Activated T-cell treated with anti-CD3 and anti-CD28 coated beads, Interleukin-2, amount 50 U/mL, for 4 hours (primary cell): ENCODE results near the gene HERC3. TPM values are rescaled to one million over a fixed set of nuclear protein-coding genes. Genes with fewer than 3 reads are reported as not detected.

ENCODE experiments used
- ATAC-seq, 2 donors: fragments of 200-7000 bp; cut with Tn5 transposase; one replicate each; pipeline ENCODE4 v1.10.0; 2021
- DNase-seq: peaks from one replicate; pipeline ENCODE4 v3.0.0-alpha.2; 2020
- H3K27me3 Mint-ChIP-seq: one replicate; pipeline ENCODE4 v1.8.0; 2021; ENCODE audit warnings: low read depth, mixed read lengths
- H3K36me3 Mint-ChIP-seq: one replicate; pipeline ENCODE4 v1.8.0; 2022; ENCODE audit warnings: mixed read lengths; ENCODE audit not compliant: insufficient read depth
- H3K4me1 Mint-ChIP-seq: one replicate; pipeline ENCODE4 v1.8.0; 2021; ENCODE audit warnings: low read depth, mixed read lengths
- H3K4me3 Mint-ChIP-seq: one replicate; pipeline ENCODE4 v1.8.0; 2021; ENCODE audit warnings: mild to moderate bottlenecking, moderate library complexity, mixed read lengths
- H3K9me3 Mint-ChIP-seq: one replicate; pipeline ENCODE4 v1.8.0; 2021; ENCODE audit warnings: mixed read lengths
- total RNA-seq, 3 donors: library from RNA; stranded (reverse); gene quantifications; one replicate each; pipeline ENCODE4 v1.2.1, GENCODE V29; 2021

Gene HERC3
- total RNA-seq, 3 donors from 2014 or later = 11.4 to 13.6 (median 13.3) TPM

DNA sequence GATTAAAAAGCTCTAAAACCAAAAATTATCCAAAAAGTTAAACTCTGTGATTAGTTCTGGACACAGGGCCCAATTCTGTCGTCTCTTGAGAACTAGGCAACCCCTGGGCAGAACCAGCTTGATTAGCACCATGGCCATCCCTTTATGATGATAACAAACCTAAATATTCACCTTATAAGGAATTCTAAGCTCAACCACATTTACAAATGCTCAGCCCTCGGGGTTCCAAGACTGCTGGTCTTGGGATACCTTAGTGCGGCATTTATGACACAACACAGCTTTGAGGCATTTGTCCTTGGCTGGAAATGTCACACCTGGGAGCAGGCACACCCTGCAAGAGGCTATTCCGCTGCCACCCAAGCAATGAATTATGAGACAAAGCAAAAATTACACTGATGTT lies 132.9 kb downstream of the HERC3 start:
- DNase-seq = no peak

GRCh38 chr4:88725986-88726385 lies 133.7 kb downstream of the HERC3 start:
- Mint-ChIP-seq H3K4me3 (no peak overlapping the region), H3K9me3 (no peaks in the 10 kb centered on the region), H3K27me3 (no peaks in the 10 kb centered on the region), H3K4me1 (no peaks in the 10 kb centered on the region), H3K36me3 (peaks cover 18% of the 10 kb centered on the region)
- no peak for ATAC-seq
- no peak for DNase-seq

More for the DNA sequence above, 132.9 kb downstream of the HERC3 start:
- Mint-ChIP-seq H3K4me1 (no peaks in the 10 kb centered on the region), H3K27me3 (no peaks in the 10 kb centered on the region), H3K36me3 (peaks cover 25% of the 10 kb centered on the region), H3K9me3 (no peaks in the 10 kb centered on the region), H3K4me3 (no peak overlapping the region)
- ATAC-seq = no peak

- no peak overlapping the region for H3K4me3 Mint-ChIP-seq
- no peak for ATAC-seq
These were observed 135.9 kb downstream of the HERC3 start for GRCh38 chr4:88728146-88728545.

DNA sequence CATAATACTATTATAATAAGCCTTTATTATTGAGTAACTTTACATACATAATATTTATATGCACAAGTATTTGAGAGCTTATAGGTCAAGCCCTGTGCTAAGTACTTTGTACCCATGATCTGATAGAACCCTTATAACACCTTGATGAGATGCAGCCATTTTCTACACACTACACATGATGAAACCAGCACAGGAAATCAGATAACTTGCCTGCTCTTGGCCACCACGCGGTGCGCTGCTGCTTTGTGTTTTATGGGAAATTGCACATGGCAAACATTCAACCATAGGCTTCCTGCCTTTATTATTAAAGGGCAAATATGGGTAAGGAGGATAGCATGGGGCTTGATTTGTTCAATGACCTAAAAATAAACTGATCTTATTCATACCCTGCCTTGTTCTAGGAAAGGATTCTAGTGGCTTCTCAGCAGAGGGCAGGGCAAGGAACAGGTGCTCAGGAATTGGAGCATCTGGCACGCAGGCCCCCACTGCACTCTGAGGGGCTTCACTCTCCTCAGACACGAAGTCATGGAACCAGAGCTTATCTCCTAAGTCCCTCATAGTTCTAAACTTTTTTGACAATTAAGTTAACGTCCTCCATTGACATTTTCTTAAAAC lies 137.0 kb downstream of the HERC3 start:
- peaks cover 15% of the 10 kb centered on the region for H3K36me3 Mint-ChIP-seq
- H3K4me3 Mint-ChIP-seq = no peak overlapping the region
- H3K9me3 Mint-ChIP-seq = no peaks in the 10 kb centered on the region
- H3K4me1 Mint-ChIP-seq = no peaks in the 10 kb centered on the region
- ATAC-seq (no peak), DNase-seq (no peak)
- no peaks in the 10 kb centered on the region for H3K27me3 Mint-ChIP-seq

More at GRCh38 chr4:88728146-88728545, 135.9 kb downstream of the HERC3 start:
- Mint-ChIP-seq H3K36me3 (peaks cover 17% of the 10 kb centered on the region), H3K27me3 (no peaks in the 10 kb centered on the region), H3K4me1 (no peaks in the 10 kb centered on the region), H3K9me3 (no peaks in the 10 kb centered on the region)
- DNase-seq = no peak

GRCh38 chr4:88730811-88731210 lies 138.5 kb downstream of the HERC3 start:
- Mint-ChIP-seq H3K36me3 (peaks cover 13% of the 10 kb centered on the region), H3K9me3 (no peaks in the 10 kb centered on the region), H3K4me3 (no peak overlapping the region), H3K27me3 (no peaks in the 10 kb centered on the region), H3K4me1 (no peaks in the 10 kb centered on the region)
- no peak for DNase-seq
- ATAC-seq = no peak

GRCh38 chr4:88731381-88731780 lies 139.1 kb downstream of the HERC3 start:
- Mint-ChIP-seq H3K4me1 (no peaks in the 10 kb centered on the region), H3K27me3 (no peaks in the 10 kb centered on the region), H3K4me3 (no peak overlapping the region), H3K36me3 (peaks cover 13% of the 10 kb centered on the region), H3K9me3 (no peaks in the 10 kb centered on the region)
- DNase-seq = no peak
- ATAC-seq = no peak

DNA sequence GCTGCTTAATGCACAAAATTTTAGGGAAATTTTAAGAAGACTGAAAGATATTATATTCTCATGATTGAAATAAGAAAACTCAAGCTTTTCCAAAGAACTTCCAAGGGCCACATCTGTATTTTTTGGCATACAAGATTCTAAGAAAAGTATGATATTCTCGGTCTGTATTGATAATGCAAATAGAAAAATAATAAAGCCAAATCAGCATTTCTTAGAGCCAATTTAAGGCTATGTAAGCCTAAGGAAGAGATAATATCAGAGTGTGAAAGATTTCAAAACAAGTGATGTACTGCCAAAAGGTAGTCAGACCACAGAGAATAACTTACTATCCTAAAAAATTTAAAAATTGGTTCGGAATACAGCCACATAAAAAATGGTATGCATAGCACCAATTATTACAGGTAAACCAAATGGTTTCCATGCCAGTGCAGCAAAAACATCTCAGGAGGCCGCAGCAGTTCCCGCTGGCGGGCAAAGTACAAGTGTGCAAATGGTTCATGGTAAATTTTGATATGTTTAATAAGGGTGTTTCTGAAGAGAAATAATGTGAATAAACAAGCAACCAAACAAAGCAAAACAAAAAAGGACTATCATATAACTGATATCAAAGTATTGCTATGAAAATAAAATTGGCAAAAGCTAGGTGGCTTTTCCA lies 140.6 kb downstream of the HERC3 start:
- DNase-seq = no peak
- Mint-ChIP-seq H3K4me3 (no peak overlapping the region), H3K9me3 (no peaks in the 10 kb centered on the region), H3K27me3 (no peaks in the 10 kb centered on the region), H3K36me3 (peaks cover 2% of the 10 kb centered on the region), H3K4me1 (peaks cover 9% of the 10 kb centered on the region)
- ATAC-seq = no peak

DNA sequence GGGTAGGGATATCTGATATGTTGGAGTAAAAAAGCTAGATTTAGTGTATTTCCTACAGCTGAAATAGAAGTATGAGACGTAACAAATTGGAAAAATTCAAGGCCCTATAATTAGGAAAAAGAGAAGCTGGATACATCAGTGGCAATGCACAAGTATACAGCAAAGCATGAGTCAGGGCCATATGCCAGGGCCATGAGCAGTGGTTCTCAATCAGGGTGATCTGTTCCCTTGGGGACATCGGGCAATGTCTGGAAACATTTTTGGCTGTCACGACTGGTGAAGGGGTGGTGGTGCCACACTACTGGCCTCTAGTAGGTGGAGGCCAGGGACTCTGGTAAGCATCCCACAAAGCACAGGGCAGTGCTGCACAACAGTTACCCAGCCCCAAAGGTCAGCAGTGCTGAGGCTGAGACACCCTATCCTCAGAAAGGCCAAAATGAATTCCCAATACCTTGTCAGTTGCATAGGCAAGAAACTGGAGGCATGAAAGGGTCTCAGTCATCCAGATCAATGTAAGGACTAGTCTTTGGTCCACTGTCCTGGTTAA lies 142.2 kb downstream of the HERC3 start:
- no peaks in the 10 kb centered on the region for H3K27me3 Mint-ChIP-seq
- H3K9me3 Mint-ChIP-seq = no peaks in the 10 kb centered on the region
- H3K4me1 Mint-ChIP-seq = peaks cover 16% of the 10 kb centered on the region
- no peak overlapping the region for H3K4me3 Mint-ChIP-seq
- no peak for ATAC-seq
- no peak for DNase-seq
- peaks cover 1% of the 10 kb centered on the region for H3K36me3 Mint-ChIP-seq

DNA sequence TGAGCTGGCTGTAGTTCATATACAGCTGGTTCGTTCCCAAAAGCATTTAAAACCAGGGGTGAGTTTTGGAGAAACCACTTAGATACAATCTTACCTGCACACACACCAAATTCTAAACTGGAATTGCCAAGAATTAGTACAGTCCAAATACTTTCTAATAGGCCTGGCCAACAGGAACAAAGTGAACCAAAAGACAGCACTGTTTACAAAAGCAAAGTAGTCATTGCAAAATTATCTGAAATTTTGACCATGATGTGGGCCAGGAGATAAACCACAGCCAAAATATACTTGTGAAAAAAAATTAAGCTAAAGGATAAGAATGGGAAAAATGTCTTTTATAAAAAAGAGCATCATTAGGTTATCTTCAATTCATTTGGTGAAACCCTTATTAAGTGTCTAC lies 143.3 kb downstream of the HERC3 start:
- no peaks in the 10 kb centered on the region for H3K27me3 Mint-ChIP-seq
- peaks cover 1% of the 10 kb centered on the region for H3K36me3 Mint-ChIP-seq
- ATAC-seq = no peak

DNA sequence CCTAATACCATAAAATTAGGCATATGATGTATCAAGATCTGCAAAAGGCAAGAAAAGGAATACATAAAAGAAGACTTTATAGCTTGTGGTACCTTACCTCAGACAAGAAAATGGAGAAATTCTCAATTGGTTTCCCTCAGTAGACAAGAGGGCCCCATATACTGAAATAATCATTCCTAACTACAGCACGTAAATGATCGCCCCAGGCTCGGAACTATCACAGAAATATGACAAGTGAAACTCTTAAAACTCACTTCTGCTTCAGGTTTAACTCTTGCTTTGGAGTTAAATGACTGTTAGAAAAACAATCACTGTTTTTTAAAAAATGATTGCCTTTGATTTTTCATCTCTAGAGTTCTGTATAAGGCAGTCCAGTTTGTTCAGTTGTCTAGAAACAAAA lies 144.0 kb downstream of the HERC3 start:
- Mint-ChIP-seq H3K27me3 (no peaks in the 10 kb centered on the region), H3K4me3 (no peak overlapping the region), H3K4me1 (peaks cover 16% of the 10 kb centered on the region), H3K9me3 (no peaks in the 10 kb centered on the region), H3K36me3 (peaks cover under 1% of the 10 kb centered on the region)
- ATAC-seq (no peak), DNase-seq (no peak)

More for the DNA sequence above, 143.3 kb downstream of the HERC3 start:
- H3K4me1 Mint-ChIP-seq = peaks cover 16% of the 10 kb centered on the region
- no peak for DNase-seq
- H3K9me3 Mint-ChIP-seq = no peaks in the 10 kb centered on the region
- no peak overlapping the region for H3K4me3 Mint-ChIP-seq

DNA sequence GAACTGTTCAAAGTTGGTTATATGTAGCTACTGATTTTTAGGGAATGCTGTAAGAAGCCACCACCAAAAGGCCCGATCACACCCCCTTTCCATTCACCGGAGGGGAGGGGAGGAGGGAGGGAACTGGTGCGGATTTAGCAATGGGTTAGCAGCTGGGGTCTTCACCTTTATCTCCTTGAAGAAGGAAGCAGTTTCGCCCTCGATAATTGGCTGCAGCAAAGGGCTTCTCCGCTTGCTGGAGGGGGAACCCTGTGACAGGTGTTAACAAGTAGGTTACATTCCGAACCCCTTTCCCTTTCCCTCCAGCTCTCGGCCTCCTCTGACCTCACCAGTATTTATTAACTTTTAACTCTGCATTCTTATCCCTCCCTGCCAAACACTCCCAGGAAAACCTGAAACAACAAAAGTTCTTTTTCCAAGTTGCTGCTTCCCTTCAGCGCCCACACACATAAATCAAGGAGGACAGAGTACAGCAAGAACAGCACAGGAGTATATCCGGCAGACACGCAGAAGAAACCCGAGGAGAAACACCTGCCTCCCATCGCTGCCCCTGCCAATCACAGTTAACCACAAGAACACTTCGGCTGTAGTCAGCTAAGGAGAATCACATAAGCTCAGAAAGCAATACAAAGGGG lies 145.1 kb downstream of the HERC3 start:
- DNase-seq (peak; percentile 7), ATAC-seq (peak; percentile 51 to 72)
- Mint-ChIP-seq H3K4me3 (peak overlapping the region; percentile 59), H3K9me3 (no peaks in the 10 kb centered on the region), H3K4me1 (peaks cover 16% of the 10 kb centered on the region), H3K36me3 (no peaks in the 10 kb centered on the region), H3K27me3 (no peaks in the 10 kb centered on the region)

- H3K27me3 Mint-ChIP-seq = no peaks in the 10 kb centered on the region
- H3K4me3 Mint-ChIP-seq = no peak overlapping the region
- H3K4me1 Mint-ChIP-seq = peaks cover 16% of the 10 kb centered on the region
- no peak for DNase-seq
- no peaks in the 10 kb centered on the region for H3K9me3 Mint-ChIP-seq
- ATAC-seq = no peak
- no peaks in the 10 kb centered on the region for H3K36me3 Mint-ChIP-seq
These were observed 145.9 kb downstream of the HERC3 start for GRCh38 chr4:88738180-88738579.

GRCh38 chr4:88742561-88742960 lies 150.3 kb downstream of the HERC3 start:
- H3K4me3 Mint-ChIP-seq = no peak overlapping the region
- peaks cover 9% of the 10 kb centered on the region for H3K4me1 Mint-ChIP-seq
- DNase-seq = no peak
- no peaks in the 10 kb centered on the region for H3K9me3 Mint-ChIP-seq
- no peak for ATAC-seq
- H3K36me3 Mint-ChIP-seq = peaks cover 4% of the 10 kb centered on the region
- H3K27me3 Mint-ChIP-seq = no peaks in the 10 kb centered on the region

- no peak overlapping the region for H3K4me3 Mint-ChIP-seq
- no peaks in the 10 kb centered on the region for H3K9me3 Mint-ChIP-seq
- H3K36me3 Mint-ChIP-seq = peaks cover 9% of the 10 kb centered on the region
- peaks cover 1% of the 10 kb centered on the region for H3K4me1 Mint-ChIP-seq
- H3K27me3 Mint-ChIP-seq = no peaks in the 10 kb centered on the region
- ATAC-seq (no peak), DNase-seq (no peak)
These were observed 151.4 kb downstream of the HERC3 start for GRCh38 chr4:88743696-88744095.

- peaks cover 14% of the 10 kb centered on the region for H3K36me3 Mint-ChIP-seq
- DNase-seq = no peak
These were observed 152.3 kb downstream of the HERC3 start for GRCh38 chr4:88744609-88745008.

More at GRCh38 chr4:88744609-88745008, 152.3 kb downstream of the HERC3 start:
- Mint-ChIP-seq H3K9me3 (no peaks in the 10 kb centered on the region), H3K27me3 (no peaks in the 10 kb centered on the region), H3K4me1 (no peaks in the 10 kb centered on the region), H3K4me3 (no peak overlapping the region)
- no peak for ATAC-seq
